K562 (cell line): ENCODE measurements around the gene C1QTNF2. TPM values are rescaled to one million over a fixed set of nuclear protein-coding genes. Genes with fewer than 3 reads are reported as not detected.

Experiments
- ATAC-seq: fragments of 200-7000 bp; cut with Tn5 transposase; 3 replicates; pipeline ENCODE4 v1.9.1; 2020; ENCODE audit warnings: moderate library complexity
- BruUV-seq: library from RNA; stranded (reverse); fragments of 400-500 nt; replicated peaks from 2 replicates; lab custom pipeline; 2021; lab: Mats Ljungman, UMichigan
- CTCF ChIA-PET: fragments of 300-600 bp; formaldehyde crosslinking; extraction: SDS; loops from one replicate; lab custom pipeline; 2021; ENCODE audit warnings: low intra/inter-chr PET ratio; lab: Yijun Ruan, JAX
- POLR2A ChIA-PET: fragments of 300-600, 350-650 bp; sonication (Branson Sonifier 250); formaldehyde crosslinking; extraction: SDS; loops from one replicate; lab custom pipeline; 2021; ENCODE audit warnings: antibody characterized with exemption, inconsistent platforms; lab: Yijun Ruan, JAX
- DNase-seq, 4 experiments: peaks; one replicate each; pipeline versions ENCODE4 v3.0.0 to v3.0.0-alpha.2; 2011 to 2018; ENCODE audit warnings: low spot score in 3 of 4, mixed read lengths in 3 of 4; ENCODE audit errors: extremely low read depth in 1 of 4
- FAIRE-seq: peaks from 2 replicates; lab custom pipeline; 2011; peaks lifted over from hg19 to GRCh38; lab: Jason Lieb, UNC
- H2AFZ ChIP-seq: 2 replicates; pipeline ENCODE4 v1.6.0; 2011; ENCODE audit warnings: low read depth, low read length, control low read depth, inconsistent platforms
- H3K27ac ChIP-seq: fragments of 200-600 bp; 3 replicates; pipeline ENCODE4 v1.8.0; 2011; ENCODE audit warnings: low read depth, mild to moderate bottlenecking, control low read depth, inconsistent platforms, low read length, moderate library complexity, mixed read lengths; ENCODE audit errors: extremely low read depth
- H3K27me3 ChIP-seq, 2 experiments: fragments of 300-600 bp in 1 of 2; 2 replicates in 1 of 2; 3 replicates in 1 of 2; pipeline versions ENCODE4 v1.6.0 to v1.8.0; 2011; ENCODE audit warnings: inconsistent platforms in 2 of 2, low read length in 2 of 2, mild to moderate bottlenecking in 1 of 2, mixed read lengths in 1 of 2, moderate library complexity in 1 of 2; ENCODE audit not compliant: control insufficient read depth in 2 of 2, insufficient read depth in 2 of 2
- H3K36me3 ChIP-seq: fragments of 300-600 bp; 3 replicates; pipeline ENCODE4 v1.8.0; 2011; ENCODE audit warnings: mild to moderate bottlenecking, low read length, inconsistent platforms; ENCODE audit not compliant: control insufficient read depth, insufficient read depth
- H3K4me1 ChIP-seq, 2 experiments: fragments of 200-600 bp in 1 of 2; replicated peaks in 1 of 2; 2 replicates in 1 of 2; 3 replicates in 1 of 2; pipeline versions ENCODE4 v1.5.1 to v1.8.0; 2011; ENCODE audit warnings: inconsistent platforms in 2 of 2, low read length in 2 of 2, mild to moderate bottlenecking in 1 of 2, mixed read lengths in 1 of 2, moderate library complexity in 1 of 2; ENCODE audit not compliant: control insufficient read depth in 2 of 2, insufficient read depth in 2 of 2
- H3K4me2 ChIP-seq: 2 replicates; pipeline ENCODE4 v1.6.1; 2011; ENCODE audit warnings: low read length, control low read depth, inconsistent platforms, mixed read lengths; ENCODE audit not compliant: insufficient read depth
- H3K4me3 ChIP-seq: fragments of 200-600 bp; sonication (generic), shearing (Covaris generic); 2 replicates; pipeline ENCODE4 v1.5.1; 2016; ENCODE audit warnings: control low read depth, inconsistent platforms
- H3K79me2 ChIP-seq: fragments of 200-600 bp; 3 replicates; pipeline ENCODE4 v1.8.0; 2011; ENCODE audit warnings: low read length, inconsistent platforms; ENCODE audit not compliant: control insufficient read depth, insufficient read depth
- H3K9ac ChIP-seq, 2 experiments: 2 replicates each; pipeline versions ENCODE4 v1.6.0 to v1.6.1; 2011; ENCODE audit warnings: low read depth in 2 of 2, low read length in 2 of 2, control low read depth in 1 of 2, inconsistent platforms in 1 of 2, mild to moderate bottlenecking in 1 of 2, mixed read lengths in 1 of 2; ENCODE audit not compliant: insufficient read depth in 1 of 2
- H3K9me1 ChIP-seq: one replicate; pipeline ENCODE4 v1.6.0; 2011; ENCODE audit warnings: inconsistent platforms, mild to moderate bottlenecking, low read length, moderate library complexity; ENCODE audit not compliant: control insufficient read depth, insufficient read depth
- H3K9me3 ChIP-seq: replicated peaks from 2 replicates; pipeline ENCODE4 v1.5.1; 2011; ENCODE audit warnings: low read depth, low read length, inconsistent platforms; ENCODE audit not compliant: control insufficient read depth, insufficient read depth
- H4K20me1 ChIP-seq: replicated peaks from 2 replicates; pipeline ENCODE4 v1.6.1; 2011; ENCODE audit warnings: low read length, inconsistent platforms, mixed read lengths; ENCODE audit not compliant: control insufficient read depth, insufficient read depth
- ATF7 ChIP-seq: fragments of 450-650 bp; IDR thresholded peaks from 2 replicates; pipeline ENCODE4 v1.7.1; 2014; ENCODE audit warnings: mild to moderate bottlenecking, moderate library complexity
- FOXA3 ChIP-seq, 2 experiments: fragments of 450-650 bp in 1 of 2; sonication (generic) in 1 of 2; formaldehyde crosslinking; IDR thresholded peaks in 1 of 2; conservative IDR thresholded peaks in 1 of 2; 2 replicates each; pipeline versions ENCODE4 v1.4.0 to v1.8.0; 2020 to 2022; ENCODE audit warnings: mild to moderate bottlenecking in 2 of 2, missing genetic modification reagents in 1 of 2
- FOXK1 ChIP-seq: sonication (generic); formaldehyde crosslinking; IDR thresholded peaks from 2 replicates; pipeline ENCODE4 v1.8.0; 2022; ENCODE audit warnings: missing genetic modification reagents, mild to moderate bottlenecking, borderline replicate concordance
- FOXM1 ChIP-seq, 2 experiments: fragments of 450-650 bp in 1 of 2; sonication (generic) in 1 of 2; formaldehyde crosslinking in 1 of 2; IDR thresholded peaks; 2 replicates each; pipeline versions ENCODE4 v1.6.1 to v1.9.0; 2017 to 2022; ENCODE audit warnings: low read depth in 2 of 2, mild to moderate bottlenecking in 2 of 2, missing genetic modification reagents in 1 of 2, moderate library complexity in 1 of 2
- NCOR1 ChIP-seq: fragments of 450-650 bp; IDR thresholded peaks from 2 replicates; pipeline ENCODE4 v1.6.1; 2016; ENCODE audit warnings: mild to moderate bottlenecking, moderate library complexity
- NFE2 ChIP-seq: IDR thresholded peaks from 2 replicates; pipeline ENCODE4 v1.6.1; 2014; ENCODE audit warnings: antibody characterized with exemption, low read depth
- SIX5 ChIP-seq, 2 experiments: IDR thresholded peaks; 2 replicates each; pipeline ENCODE4 v1.6.1; 2011; ENCODE audit warnings: low read length in 2 of 2, borderline replicate concordance in 1 of 2, low read depth in 1 of 2, mild to moderate bottlenecking in 1 of 2, moderate library complexity in 1 of 2; ENCODE audit not compliant: insufficient read depth in 1 of 2
- WGBS: fragments of 100-300 bp; shearing (Covaris generic); methylation state at CpG from one replicate; pipeline ENCODE4 v1.1.6; 2016; ENCODE audit warnings: low coverage, mixed read lengths; ENCODE audit not compliant: insufficient coverage; ENCODE audit errors: missing lambda C conversion rate; 5-methylcytosine and 5-hydroxymethylcytosine counted together
- in situ Hi-C: fragments of 300-500 bp; cut with MboI; formaldehyde crosslinking; loops from 4 replicates; pipeline ENCODE4 v1.15.0; 2018; ENCODE audit warnings: inconsistent platforms, mixed read lengths
- intact Hi-C: fragments of 100-400 bp; cut with micrococcal nuclease; formaldehyde crosslinking; loops from 2 replicates; pipeline ENCODE4 v1.14.2; 2022
- polyA plus RNA-seq, 8 experiments: library from polyadenylated mRNA; depleted of rRNA in 4 of 8; stranded (reverse) in 5 of 8; unstranded in 3 of 8; fragments of >200 nt; fragmentation: Nextera tagmentation in 2 of 8; fragmentation: Illumina TruSeq in 1 of 8; extraction: Ambion mirVana in 2 of 8; extraction: Trizol in 1 of 8; gene quantifications; 2 replicates each; pipeline versions ENCODE4 v1.2.1 to v1.2.3, GENCODE V29; 2011 to 2014; ENCODE audit warnings: inconsistent platforms in 1 of 8, missing spikeins in 1 of 8
- total RNA-seq, 7 experiments: library from RNA; depleted of rRNA in 6 of 7; stranded (reverse); fragments of >200 nt in 6 of 7; fragmentation: Illumina TruSeq in 2 of 7; extraction: Trizol in 2 of 7; gene quantifications; 2 replicates each; pipeline versions ENCODE4 v1.2.1 to v1.2.3, GENCODE V29; 2011 to 2021; ENCODE audit warnings: low replicate concordance in 1 of 7
- TF ChIP-seq, protein P1 (sequence below): fragments of 450-650 bp; formaldehyde crosslinking; IDR thresholded peaks from 2 replicates; pipeline ENCODE4 v1.4.0; 2022; ENCODE audit warnings: missing genetic modification characterization

Gene C1QTNF2
- total and polyA plus RNA-seq, 9 of the 15 experiments (the other 6 are each of a cell fraction or from before 2014, with no cell fraction given), result not detected

DNA sequence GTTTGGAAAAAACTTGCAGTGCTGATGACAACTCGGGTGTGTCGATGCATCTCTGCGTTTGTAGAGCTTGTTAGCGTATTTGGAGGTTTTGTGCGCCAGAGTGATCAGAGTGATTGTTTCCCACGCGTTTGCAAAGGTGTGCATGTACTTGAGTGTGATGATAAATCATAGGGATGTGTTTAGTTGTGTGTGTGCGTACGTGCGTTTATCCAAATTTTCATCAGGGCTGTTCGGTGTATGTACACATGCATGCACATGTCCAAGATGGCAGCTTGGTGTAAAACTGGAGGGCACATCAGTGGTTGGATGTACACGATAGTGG, 248 bp upstream of the C1QTNF2 start (continued):
- no peak for TF ChIP-seq FOXK1 (CRISPR knock-in tag)

DNA sequence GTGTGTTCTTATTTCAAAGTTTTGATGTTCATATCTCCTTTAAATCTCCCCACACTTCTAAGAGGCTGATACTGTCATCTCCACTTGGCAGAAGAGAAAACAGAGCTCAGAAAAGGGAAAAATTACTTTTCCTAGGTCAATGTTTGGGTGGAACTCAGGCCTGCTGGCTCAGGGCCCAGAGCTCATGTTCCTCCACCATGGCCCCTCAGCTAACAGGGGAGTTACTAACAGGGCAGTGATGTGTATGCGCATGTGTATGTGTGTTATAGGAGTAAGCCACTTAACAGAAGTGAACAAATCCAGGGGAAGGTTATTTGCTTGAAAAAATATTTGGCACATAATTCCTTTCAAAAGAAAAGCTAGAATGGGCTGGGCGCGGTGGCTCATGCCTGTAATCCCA, 2.5 kb downstream of the C1QTNF2 start:
- H3K27ac ChIP-seq, result no peak overlapping the region
- H3K4me1 ChIP-seq, result peaks cover 11 to 13% of the 10 kb centered on the region in 2 experiments
- DNase-seq, result no peak
- no peaks in the 10 kb centered on the region for H3K9me3 ChIP-seq
- no peak for FAIRE-seq
- ChIA-PET POLR2A (interaction anchor here (0.5 kb wide), 1 partner anchor 22 kb away, joined by 3 read pairs; no protein-coding TSS in a partner anchor), CTCF (no interaction called here)
- H2AFZ ChIP-seq, result no peak overlapping the region
- H3K4me2 ChIP-seq, result no peak overlapping the region
- peaks cover 31 to 34% of the 10 kb centered on the region in 2 experiments for H3K27me3 ChIP-seq
- intact Hi-C loops, result no loop called here
- H3K79me2 ChIP-seq, result no peaks in the 10 kb centered on the region
- 72% methylated on average over 3 of the region's 3 CpGs for WGBS
- H3K4me3 ChIP-seq, result no peak overlapping the region
- no peaks in the 10 kb centered on the region for H3K9me1 ChIP-seq
- 0 out of 2 replicates have a peak, but pooled peaks cover 6% of the 10 kb centered on the region for H4K20me1 ChIP-seq
- no TSS peak for BruUV-seq
- ATAC-seq, result no peak
- in situ Hi-C loops, result no loop called here
- H3K36me3 ChIP-seq, result no peaks in the 10 kb centered on the region
- H3K9ac ChIP-seq, result no peak overlapping the region
- TF ChIP-seq, protein P1, sequence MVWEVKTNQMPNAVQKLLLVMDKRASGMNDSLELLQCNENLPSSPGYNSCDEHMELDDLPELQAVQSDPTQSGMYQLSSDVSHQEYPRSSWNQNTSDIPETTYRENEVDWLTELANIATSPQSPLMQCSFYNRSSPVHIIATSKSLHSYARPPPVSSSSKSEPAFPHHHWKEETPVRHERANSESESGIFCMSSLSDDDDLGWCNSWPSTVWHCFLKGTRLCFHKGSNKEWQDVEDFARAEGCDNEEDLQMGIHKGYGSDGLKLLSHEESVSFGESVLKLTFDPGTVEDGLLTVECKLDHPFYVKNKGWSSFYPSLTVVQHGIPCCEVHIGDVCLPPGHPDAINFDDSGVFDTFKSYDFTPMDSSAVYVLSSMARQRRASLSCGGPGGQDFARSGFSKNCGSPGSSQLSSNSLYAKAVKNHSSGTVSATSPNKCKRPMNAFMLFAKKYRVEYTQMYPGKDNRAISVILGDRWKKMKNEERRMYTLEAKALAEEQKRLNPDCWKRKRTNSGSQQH (CRISPR knock-in tag), result no peak
- no peak for TF ChIP-seq NCOR1
- no peak for TF ChIP-seq SIX5 (IDR thresholded peaks at IDR 0.05; ENCODE audit: borderline replicate concordance in 1 of 2, insufficient read depth in 1 of 2, low read depth in 1 of 2, low read length in 2 of 2)
- TF ChIP-seq NFE2, result no peak
- TF ChIP-seq FOXM1 (IDR thresholded peaks at IDR 0.05; ENCODE audit: low read depth), result no peak
- TF ChIP-seq FOXM1 (CRISPR knock-in tag; IDR thresholded peaks at IDR 0.05; ENCODE audit: low read depth), result no peak
- TF ChIP-seq FOXA3 (CRISPR knock-in tag; conservative IDR thresholded peaks at IDR 0.05 in 1 of 2, IDR thresholded peaks at IDR 0.05 in 1 of 2), result no peak
- TF ChIP-seq ATF7, result no peak
